ENCODE data around the gene APPBP2. TPM values are rescaled to one million over a fixed set of nuclear protein-coding genes. Genes with fewer than 3 reads are reported as not detected.
A peak's percentile ranks its signal among the peaks of the same experiment; 100 is the strongest.
"Not testable (repeated sequence)": the region's sequence is repeated elsewhere in the genome, so short reads cannot be mapped to it uniquely, and the experiment has no call there.

Gene APPBP2
- total RNA-seq, 2 experiments from 2014 or later: 29.8 to 32.9 TPM

- ATAC-seq (ENCODE audit: low read depth) (no peak), DNase-seq (no peak)
- H3K4me3 Mint-ChIP-seq: peak overlapping the region; percentile 98
- no peaks in the 10 kb centered on the region for H3K27me3 Mint-ChIP-seq
- peaks cover 30% of the 10 kb centered on the region for H3K4me1 Mint-ChIP-seq
- H3K36me3 Mint-ChIP-seq: peaks cover 8% of the 10 kb centered on the region
- H3K27ac Mint-ChIP-seq: peak overlapping the region; percentile 96
- POLR2A ChIA-PET: interaction anchor here (1.7 kb wide), 1 partner anchor 74 kb away, joined by 7 read pairs; the partner anchor contains the start of gene PPM1D
- no peaks in the 10 kb centered on the region for H3K9me3 Mint-ChIP-seq
Measured at GRCh38 chr17:60525328-60525684, 736 bp downstream of the APPBP2 start.

- POLR2A ChIA-PET: interaction anchor here (0.7 to 1.7 kb wide), 2 partner anchors 75 to 136 kb away, joined by 5 to 7 read pairs; partner anchors contain the start of gene PPM1D
- no peak for ATAC-seq (ENCODE audit: low read depth)
Measured at GRCh38 chr17:60524463-60525327, 1.3 kb downstream of the APPBP2 start.

GRCh38 chr17:60523822-60524221 lies 2.2 kb downstream of the APPBP2 start:
- Mint-ChIP-seq H3K4me3 (peak overlapping the region; percentile 98), H3K4me1 (peaks cover 28% of the 10 kb centered on the region), H3K27ac (no peak overlapping the region), H3K36me3 (peaks cover 6% of the 10 kb centered on the region), H3K9me3 (no peaks in the 10 kb centered on the region), H3K27me3 (no peaks in the 10 kb centered on the region)
- DNase-seq (no peak), ATAC-seq (ENCODE audit: low read depth) (no peak)
- POLR2A ChIA-PET: interaction anchor here (0.7 kb wide), 1 partner anchor 135 kb away, joined by 5 read pairs; no protein-coding TSS in a partner anchor

More at GRCh38 chr17:60524463-60525327, 1.3 kb downstream of the APPBP2 start:
- H3K27me3 Mint-ChIP-seq: no peaks in the 10 kb centered on the region
- peak overlapping the region; percentile 98 for H3K4me3 Mint-ChIP-seq
- no peaks in the 10 kb centered on the region for H3K9me3 Mint-ChIP-seq
- DNase-seq: no peak
- peak overlapping the region; percentile 96 for H3K27ac Mint-ChIP-seq
- peaks cover 28% of the 10 kb centered on the region for H3K4me1 Mint-ChIP-seq
- H3K36me3 Mint-ChIP-seq: peaks cover 6% of the 10 kb centered on the region

GRCh38 chr17:60522889-60523626 lies 3.0 kb downstream of the APPBP2 start:
- H3K27me3 Mint-ChIP-seq: no peaks in the 10 kb centered on the region
- H3K4me1 Mint-ChIP-seq: peaks cover 28% of the 10 kb centered on the region
- POLR2A ChIA-PET: no interaction called here
- no peaks in the 10 kb centered on the region for H3K9me3 Mint-ChIP-seq
- H3K27ac Mint-ChIP-seq: no peak overlapping the region
- no peak overlapping the region for H3K4me3 Mint-ChIP-seq
- H3K36me3 Mint-ChIP-seq: peaks cover 8% of the 10 kb centered on the region
- DNase-seq (no peak), ATAC-seq (ENCODE audit: low read depth) (no peak)

- no peaks in the 10 kb centered on the region for H3K9me3 Mint-ChIP-seq
- H3K4me3 Mint-ChIP-seq: no peak overlapping the region
- H3K27ac Mint-ChIP-seq: no peak overlapping the region
- DNase-seq (no peak), ATAC-seq (ENCODE audit: low read depth) (no peak)
- H3K4me1 Mint-ChIP-seq: peaks cover 18% of the 10 kb centered on the region
- peaks cover 12% of the 10 kb centered on the region for H3K36me3 Mint-ChIP-seq
- POLR2A ChIA-PET: interaction anchor here (0.7 kb wide), 1 partner anchor 121 kb away, joined by 5 read pairs; no protein-coding TSS in a partner anchor
- no peaks in the 10 kb centered on the region for H3K27me3 Mint-ChIP-seq
Measured at GRCh38 chr17:60519795-60520194, 6.2 kb downstream of the APPBP2 start.

GRCh38 chr17:60515683-60516082 lies 10.4 kb downstream of the APPBP2 start:
- H3K27me3 Mint-ChIP-seq; ATAC-seq (ENCODE audit: low read depth); POLR2A ChIA-PET; DNase-seq; H3K4me3 Mint-ChIP-seq; H3K9me3 Mint-ChIP-seq; H3K27ac Mint-ChIP-seq; H3K4me1 Mint-ChIP-seq: not testable (repeated sequence)
- H3K36me3 Mint-ChIP-seq: peaks cover 25% of the 10 kb centered on the region

GRCh38 chr17:60515199-60515598 lies 10.8 kb downstream of the APPBP2 start:
- peaks cover 26% of the 10 kb centered on the region for H3K36me3 Mint-ChIP-seq
- H3K27ac Mint-ChIP-seq: not testable (repeated sequence)
- POLR2A ChIA-PET: interaction anchor here (0.7 kb wide), 1 partner anchor 93 kb away, joined by 4 read pairs; no protein-coding TSS in a partner anchor

GRCh38 chr17:60514500-60514899 lies 11.5 kb downstream of the APPBP2 start:
- no peak for DNase-seq
- Mint-ChIP-seq H3K4me1 (no peaks in the 10 kb centered on the region), H3K27ac (no peak overlapping the region), H3K4me3 (no peak overlapping the region), H3K27me3 (no peaks in the 10 kb centered on the region), H3K36me3 (peaks cover 26% of the 10 kb centered on the region), H3K9me3 (no peaks in the 10 kb centered on the region)
- POLR2A ChIA-PET: no interaction called here
- ATAC-seq (ENCODE audit: low read depth): no peak

More at GRCh38 chr17:60515199-60515598, 10.8 kb downstream of the APPBP2 start:
- not testable (repeated sequence) for H3K4me1 Mint-ChIP-seq; H3K27me3 Mint-ChIP-seq; ATAC-seq (ENCODE audit: low read depth); H3K9me3 Mint-ChIP-seq; DNase-seq; H3K4me3 Mint-ChIP-seq

GRCh38 chr17:60514053-60514452 lies 12.0 kb downstream of the APPBP2 start:
- ATAC-seq (ENCODE audit: low read depth): no peak
- Mint-ChIP-seq H3K27ac (no peak overlapping the region), H3K27me3 (no peaks in the 10 kb centered on the region), H3K4me3 (no peak overlapping the region), H3K9me3 (no peaks in the 10 kb centered on the region), H3K4me1 (no peaks in the 10 kb centered on the region), H3K36me3 (peaks cover 26% of the 10 kb centered on the region)
- POLR2A ChIA-PET: no interaction called here
- DNase-seq: no peak

- POLR2A ChIA-PET: no interaction called here
- Mint-ChIP-seq H3K36me3 (peaks cover 25% of the 10 kb centered on the region), H3K4me1 (no peaks in the 10 kb centered on the region), H3K4me3 (no peak overlapping the region), H3K27me3 (no peaks in the 10 kb centered on the region), H3K9me3 (no peaks in the 10 kb centered on the region), H3K27ac (no peak overlapping the region)
- DNase-seq (no peak), ATAC-seq (ENCODE audit: low read depth) (no peak)
Measured at GRCh38 chr17:60513014-60513413, 13.0 kb downstream of the APPBP2 start.

GRCh38 chr17:60510723-60511122 lies 15.3 kb downstream of the APPBP2 start:
- H3K4me3 Mint-ChIP-seq: no peak overlapping the region

GRCh38 chr17:60510031-60510430 lies 16.0 kb downstream of the APPBP2 start:
- Mint-ChIP-seq H3K27ac (no peak overlapping the region), H3K4me3 (no peak overlapping the region)

More at GRCh38 chr17:60510723-60511122, 15.3 kb downstream of the APPBP2 start:
- ATAC-seq (ENCODE audit: low read depth) (no peak), DNase-seq (no peak)
- POLR2A ChIA-PET: no interaction called here
- Mint-ChIP-seq H3K27me3 (no peaks in the 10 kb centered on the region), H3K9me3 (no peaks in the 10 kb centered on the region), H3K4me1 (peaks cover 5% of the 10 kb centered on the region), H3K27ac (no peak overlapping the region), H3K36me3 (peaks cover 23% of the 10 kb centered on the region)

GRCh38 chr17:60508384-60508980 lies 17.6 kb downstream of the APPBP2 start:
- Mint-ChIP-seq H3K27ac (no peak overlapping the region), H3K9me3 (no peaks in the 10 kb centered on the region), H3K27me3 (no peaks in the 10 kb centered on the region), H3K4me3 (no peak overlapping the region), H3K4me1 (peaks cover 5% of the 10 kb centered on the region), H3K36me3 (peaks cover 15% of the 10 kb centered on the region)
- DNase-seq (no peak), ATAC-seq (ENCODE audit: low read depth) (no peak)
- POLR2A ChIA-PET: no interaction called here

More at GRCh38 chr17:60510031-60510430, 16.0 kb downstream of the APPBP2 start:
- DNase-seq (no peak), ATAC-seq (ENCODE audit: low read depth) (no peak)
- Mint-ChIP-seq H3K4me1 (peaks cover 5% of the 10 kb centered on the region), H3K36me3 (peaks cover 23% of the 10 kb centered on the region), H3K9me3 (no peaks in the 10 kb centered on the region), H3K27me3 (no peaks in the 10 kb centered on the region)
- POLR2A ChIA-PET: no interaction called here

Data from activated naive CD8-positive, alpha-beta T cell treated with anti-CD3 and anti-CD28 coated beads, Interleukin-2, amount 10 ng/mL, durations not matched to agents 7 days and 5 days (primary cell).